ENCODE results near the gene RPL3. TPM values are rescaled to one million over a fixed set of nuclear protein-coding genes. Genes with fewer than 3 reads are reported as not detected.

Gene RPL3
- total RNA-seq, 1 experiment from 2014 or later = 1,699 TPM

- no TSS peak for BruUV-seq (replicated peaks)
- no peak overlapping the region for H2AFZ ChIP-seq
- TF ChIP-seq CTCF (conservative IDR thresholded peaks at IDR 0.05) (no peak), EZH2 (IDR thresholded peaks at IDR 0.05; ENCODE audit: low read depth) (no peak)
- no peaks in the 10 kb centered on the region for H4K20me1 ChIP-seq (ENCODE audit: insufficient read depth)
- POLR2A ChIA-PET (ENCODE audit: unreplicated experiment) = interaction anchor here (0.6 kb wide), 1 partner anchor 690 kb away, joined by 3 read pairs; no protein-coding TSS in a partner anchor
- H3F3A ChIP-seq (ENCODE audit: insufficient read depth, low read depth) = peaks cover 15% of the 10 kb centered on the region; the same call in 1 of the 2 replicates
- no peak for DNase-seq
- H3K4me1 ChIP-seq (replicated peaks; ENCODE audit: insufficient read depth) = peaks cover 24% of the 10 kb centered on the region
- CTCF ChIA-PET = interaction anchor here (0.6 to 0.7 kb wide), 2 partner anchors 8 to 1585 kb away, joined by 3 to 5 read pairs; no protein-coding TSS in a partner anchor
- intact Hi-C loops (cut with micrococcal nuclease; ENCODE audit: unreplicated experiment) = no loop called here
- no peaks in the 10 kb centered on the region for H3K9me2 ChIP-seq (ENCODE audit: insufficient read depth)
- no peak overlapping the region for H3K4me3 ChIP-seq
- H3K9me3 ChIP-seq (ENCODE audit: insufficient read depth, low read depth) = no peaks in the 10 kb centered on the region
- no peaks in the 10 kb centered on the region for H3K36me3 ChIP-seq (ENCODE audit: low read depth)
- H3K27me3 ChIP-seq (ENCODE audit: insufficient read depth, low read depth) = no peaks in the 10 kb centered on the region
- H3K79me2 ChIP-seq (ENCODE audit: low read depth) = no peaks in the 10 kb centered on the region
- H3K27ac ChIP-seq = no peak overlapping the region
- no peak overlapping the region for H3K4me2 ChIP-seq
Measured at GRCh38 chr22:39363751-39364515, 44.5 kb upstream of the RPL3 start.

GRCh38 chr22:39362932-39363331 is 43.5 kb upstream of the RPL3 start:
- Histone ChIP-seq H3K9me3 (ENCODE audit: insufficient read depth, low read depth) (no peaks in the 10 kb centered on the region), H3F3A (ENCODE audit: insufficient read depth, low read depth) (peaks cover 15% of the 10 kb centered on the region; the same call in 1 of the 2 replicates), H4K20me1 (ENCODE audit: insufficient read depth) (no peaks in the 10 kb centered on the region), H2AFZ (no peak overlapping the region), H3K27ac (no peak overlapping the region), H3K27me3 (ENCODE audit: insufficient read depth, low read depth) (no peaks in the 10 kb centered on the region), H3K9me2 (ENCODE audit: insufficient read depth) (no peaks in the 10 kb centered on the region), H3K79me2 (ENCODE audit: low read depth) (no peaks in the 10 kb centered on the region), H3K4me1 (replicated peaks; ENCODE audit: insufficient read depth) (peaks cover 24% of the 10 kb centered on the region), H3K4me3 (no peak overlapping the region), H3K36me3 (ENCODE audit: low read depth) (no peaks in the 10 kb centered on the region), H3K4me2 (no peak overlapping the region)
- no peak for TF ChIP-seq CTCF (conservative IDR thresholded peaks at IDR 0.05)
- TF ChIP-seq EZH2 (IDR thresholded peaks at IDR 0.05; ENCODE audit: low read depth) = no peak
- DNase-seq = no peak
- POLR2A ChIA-PET (ENCODE audit: unreplicated experiment) = no interaction called here
- intact Hi-C loops (cut with micrococcal nuclease; ENCODE audit: unreplicated experiment) = no loop called here
- CTCF ChIA-PET = interaction anchor here (0.7 kb wide), 1 partner anchor 1586 kb away, joined by 3 read pairs; no protein-coding TSS in a partner anchor
- no TSS peak for BruUV-seq (replicated peaks)

DNA sequence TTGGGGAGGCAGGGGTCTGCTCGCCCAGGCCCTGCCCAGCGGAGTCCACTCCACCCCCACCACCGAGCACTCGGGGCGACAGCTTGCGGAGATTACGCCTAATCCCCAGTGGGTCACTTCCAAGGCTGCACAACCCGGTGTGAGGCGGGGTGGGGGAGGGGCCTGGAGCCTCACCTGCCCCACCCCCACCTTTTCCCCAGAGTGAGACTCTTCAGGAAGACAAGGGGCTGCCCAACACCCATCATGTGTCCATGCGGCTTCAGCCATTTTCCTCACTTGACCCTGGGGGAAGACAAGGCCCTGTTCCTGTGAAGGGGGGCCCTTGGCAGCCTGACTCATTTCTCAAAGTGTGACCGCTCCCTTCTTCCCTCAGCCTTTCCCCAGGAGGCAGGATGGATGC is 42.8 kb upstream of the RPL3 start:
- Histone ChIP-seq H3K79me2 (ENCODE audit: low read depth) (no peaks in the 10 kb centered on the region), H3K4me2 (no peak overlapping the region), H3K9me3 (ENCODE audit: insufficient read depth, low read depth) (no peaks in the 10 kb centered on the region), H3K9me2 (ENCODE audit: insufficient read depth) (no peaks in the 10 kb centered on the region), H4K20me1 (ENCODE audit: insufficient read depth) (no peaks in the 10 kb centered on the region), H2AFZ (no peak overlapping the region), H3K4me1 (replicated peaks; ENCODE audit: insufficient read depth) (peaks cover 24% of the 10 kb centered on the region), H3K27ac (no peak overlapping the region), H3K27me3 (ENCODE audit: insufficient read depth, low read depth) (no peaks in the 10 kb centered on the region), H3K36me3 (ENCODE audit: low read depth) (no peaks in the 10 kb centered on the region), H3F3A (ENCODE audit: insufficient read depth, low read depth) (peaks cover 15% of the 10 kb centered on the region; the same call in 1 of the 2 replicates), H3K4me3 (no peak overlapping the region)
- intact Hi-C loops (cut with micrococcal nuclease; ENCODE audit: unreplicated experiment) = no loop called here
- ChIA-PET CTCF (no interaction called here), POLR2A (ENCODE audit: unreplicated experiment) (no interaction called here)
- TF ChIP-seq CTCF (conservative IDR thresholded peaks at IDR 0.05) (no peak), EZH2 (IDR thresholded peaks at IDR 0.05; ENCODE audit: low read depth) (no peak)
- DNase-seq = no peak
- BruUV-seq (replicated peaks) = no TSS peak
